ENCODE data around the gene IL3RA.

DNA sequence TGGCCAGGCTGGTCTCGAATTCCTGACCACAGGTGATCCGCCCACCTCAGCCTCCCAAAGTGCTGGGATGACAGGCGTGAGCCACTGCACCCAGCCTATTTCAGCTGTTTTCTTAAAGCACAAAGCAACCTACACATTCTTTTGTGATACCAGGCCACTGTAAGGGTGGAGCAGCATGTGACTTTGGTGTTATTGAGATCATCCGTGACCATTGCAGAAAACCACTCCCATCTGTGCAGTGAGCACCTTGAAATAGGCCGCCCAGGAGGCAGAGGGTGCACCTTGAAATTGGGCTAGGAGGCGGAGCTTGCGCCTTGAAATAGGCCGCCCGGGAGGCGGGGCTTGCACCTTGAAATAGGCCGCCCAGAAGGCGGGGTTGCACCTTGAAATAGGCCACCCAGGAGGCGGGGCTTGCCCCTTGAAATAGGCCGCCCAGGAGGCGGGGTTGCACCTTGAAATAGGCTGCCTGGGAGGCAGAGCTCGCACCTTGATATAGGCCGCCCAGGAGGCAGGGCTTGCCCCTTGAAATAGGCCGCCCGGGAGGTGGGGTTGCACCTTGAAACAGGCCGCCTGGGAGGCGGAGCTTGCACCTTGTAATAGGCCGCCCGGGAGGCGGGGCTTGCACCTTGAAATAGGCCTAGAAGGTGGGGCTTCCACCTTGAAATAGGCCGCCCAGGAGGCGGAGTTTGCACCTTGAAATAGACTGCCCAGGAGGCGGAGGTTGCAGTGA is 64.3 kb downstream of the IL3RA start:
- TF ChIP-seq, protein P1, sequence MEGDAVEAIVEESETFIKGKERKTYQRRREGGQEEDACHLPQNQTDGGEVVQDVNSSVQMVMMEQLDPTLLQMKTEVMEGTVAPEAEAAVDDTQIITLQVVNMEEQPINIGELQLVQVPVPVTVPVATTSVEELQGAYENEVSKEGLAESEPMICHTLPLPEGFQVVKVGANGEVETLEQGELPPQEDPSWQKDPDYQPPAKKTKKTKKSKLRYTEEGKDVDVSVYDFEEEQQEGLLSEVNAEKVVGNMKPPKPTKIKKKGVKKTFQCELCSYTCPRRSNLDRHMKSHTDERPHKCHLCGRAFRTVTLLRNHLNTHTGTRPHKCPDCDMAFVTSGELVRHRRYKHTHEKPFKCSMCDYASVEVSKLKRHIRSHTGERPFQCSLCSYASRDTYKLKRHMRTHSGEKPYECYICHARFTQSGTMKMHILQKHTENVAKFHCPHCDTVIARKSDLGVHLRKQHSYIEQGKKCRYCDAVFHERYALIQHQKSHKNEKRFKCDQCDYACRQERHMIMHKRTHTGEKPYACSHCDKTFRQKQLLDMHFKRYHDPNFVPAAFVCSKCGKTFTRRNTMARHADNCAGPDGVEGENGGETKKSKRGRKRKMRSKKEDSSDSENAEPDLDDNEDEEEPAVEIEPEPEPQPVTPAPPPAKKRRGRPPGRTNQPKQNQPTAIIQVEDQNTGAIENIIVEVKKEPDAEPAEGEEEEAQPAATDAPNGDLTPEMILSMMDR (conservative IDR thresholded peaks at IDR 0.05; ENCODE audit: low read length): no peak
- no peak for TF ChIP-seq EZH2phosphoT487 (IDR thresholded peaks at IDR 0.05; ENCODE audit: borderline replicate concordance, low read depth, low read length)

Data from OCI-LY7 (cell line).